H1 (cell line): ENCODE results near the gene LRRK1. TPM values are rescaled to one million over a fixed set of nuclear protein-coding genes. Genes with fewer than 3 reads are reported as not detected.

ENCODE experiments used
- BACH1 ChIP-seq: IDR thresholded peaks from 2 replicates; pipeline ENCODE4 v1.6.1; 2012; ENCODE audit warnings: low read length, improper control_type of control experiment
- polyA plus RNA-seq, 7 experiments: library from polyadenylated mRNA; depleted of rRNA in 3 of 7; stranded (reverse) in 5 of 7; unstranded in 2 of 7; fragments of >200 nt in 5 of 7; fragments of 200-250 nt in 2 of 7; gene quantifications; 1 replicate in 5 of 7; 2 replicates in 1 of 7; 4 replicates in 1 of 7; pipeline versions ENCODE4 v1.2.1 to v1.2.3, GENCODE V29; 2011 to 2013; ENCODE audit warnings: missing spikeins in 2 of 7, mixed read lengths in 2 of 7
- total RNA-seq: library from RNA; stranded (reverse); fragmentation: NEBNext Ultra II Directional; extraction: Animal tissue kit (Norgen Biotek cat#: 25700); gene quantifications from 2 replicates; pipeline ENCODE4 v1.2.1, GENCODE V29; 2021
- TF ChIP-seq, protein P1 (sequence below): fragments of 300-600 bp; sonication (generic); IDR thresholded peaks from 2 replicates; pipeline ENCODE4 v1.7.1; 2012; ENCODE audit warnings: low read length, moderate library complexity, mild to moderate bottlenecking, inconsistent platforms; ENCODE audit not compliant: insufficient replicate concordance

The LRRK1 gene
- total and polyA plus RNA-seq, 2 of the 8 experiments (the other 6 are each of a cell fraction or from before 2014, with no cell fraction given), result 1.2 to 3.6 TPM

DNA sequence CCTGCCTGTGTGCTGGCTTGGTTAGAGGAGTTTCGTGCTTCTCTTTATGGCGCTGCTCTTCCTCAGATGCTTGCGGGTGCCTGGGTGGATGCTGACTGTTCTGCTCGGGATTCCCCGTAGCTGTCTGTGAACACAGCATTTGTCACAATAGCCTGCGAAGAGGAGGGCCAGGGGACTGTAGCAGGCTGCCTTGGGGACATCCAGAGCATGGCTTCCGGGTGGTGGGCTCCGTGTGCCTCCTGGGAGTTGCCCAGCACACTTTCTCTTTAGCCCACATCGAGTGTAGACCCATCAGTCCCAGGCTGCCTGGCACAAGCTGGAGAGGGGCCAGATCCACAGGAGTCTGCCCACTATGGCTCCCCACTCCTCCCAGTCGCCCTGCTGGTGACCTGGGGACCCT lies 22.4 kb downstream of the LRRK1 start (continued):
- TF ChIP-seq, protein P1, sequence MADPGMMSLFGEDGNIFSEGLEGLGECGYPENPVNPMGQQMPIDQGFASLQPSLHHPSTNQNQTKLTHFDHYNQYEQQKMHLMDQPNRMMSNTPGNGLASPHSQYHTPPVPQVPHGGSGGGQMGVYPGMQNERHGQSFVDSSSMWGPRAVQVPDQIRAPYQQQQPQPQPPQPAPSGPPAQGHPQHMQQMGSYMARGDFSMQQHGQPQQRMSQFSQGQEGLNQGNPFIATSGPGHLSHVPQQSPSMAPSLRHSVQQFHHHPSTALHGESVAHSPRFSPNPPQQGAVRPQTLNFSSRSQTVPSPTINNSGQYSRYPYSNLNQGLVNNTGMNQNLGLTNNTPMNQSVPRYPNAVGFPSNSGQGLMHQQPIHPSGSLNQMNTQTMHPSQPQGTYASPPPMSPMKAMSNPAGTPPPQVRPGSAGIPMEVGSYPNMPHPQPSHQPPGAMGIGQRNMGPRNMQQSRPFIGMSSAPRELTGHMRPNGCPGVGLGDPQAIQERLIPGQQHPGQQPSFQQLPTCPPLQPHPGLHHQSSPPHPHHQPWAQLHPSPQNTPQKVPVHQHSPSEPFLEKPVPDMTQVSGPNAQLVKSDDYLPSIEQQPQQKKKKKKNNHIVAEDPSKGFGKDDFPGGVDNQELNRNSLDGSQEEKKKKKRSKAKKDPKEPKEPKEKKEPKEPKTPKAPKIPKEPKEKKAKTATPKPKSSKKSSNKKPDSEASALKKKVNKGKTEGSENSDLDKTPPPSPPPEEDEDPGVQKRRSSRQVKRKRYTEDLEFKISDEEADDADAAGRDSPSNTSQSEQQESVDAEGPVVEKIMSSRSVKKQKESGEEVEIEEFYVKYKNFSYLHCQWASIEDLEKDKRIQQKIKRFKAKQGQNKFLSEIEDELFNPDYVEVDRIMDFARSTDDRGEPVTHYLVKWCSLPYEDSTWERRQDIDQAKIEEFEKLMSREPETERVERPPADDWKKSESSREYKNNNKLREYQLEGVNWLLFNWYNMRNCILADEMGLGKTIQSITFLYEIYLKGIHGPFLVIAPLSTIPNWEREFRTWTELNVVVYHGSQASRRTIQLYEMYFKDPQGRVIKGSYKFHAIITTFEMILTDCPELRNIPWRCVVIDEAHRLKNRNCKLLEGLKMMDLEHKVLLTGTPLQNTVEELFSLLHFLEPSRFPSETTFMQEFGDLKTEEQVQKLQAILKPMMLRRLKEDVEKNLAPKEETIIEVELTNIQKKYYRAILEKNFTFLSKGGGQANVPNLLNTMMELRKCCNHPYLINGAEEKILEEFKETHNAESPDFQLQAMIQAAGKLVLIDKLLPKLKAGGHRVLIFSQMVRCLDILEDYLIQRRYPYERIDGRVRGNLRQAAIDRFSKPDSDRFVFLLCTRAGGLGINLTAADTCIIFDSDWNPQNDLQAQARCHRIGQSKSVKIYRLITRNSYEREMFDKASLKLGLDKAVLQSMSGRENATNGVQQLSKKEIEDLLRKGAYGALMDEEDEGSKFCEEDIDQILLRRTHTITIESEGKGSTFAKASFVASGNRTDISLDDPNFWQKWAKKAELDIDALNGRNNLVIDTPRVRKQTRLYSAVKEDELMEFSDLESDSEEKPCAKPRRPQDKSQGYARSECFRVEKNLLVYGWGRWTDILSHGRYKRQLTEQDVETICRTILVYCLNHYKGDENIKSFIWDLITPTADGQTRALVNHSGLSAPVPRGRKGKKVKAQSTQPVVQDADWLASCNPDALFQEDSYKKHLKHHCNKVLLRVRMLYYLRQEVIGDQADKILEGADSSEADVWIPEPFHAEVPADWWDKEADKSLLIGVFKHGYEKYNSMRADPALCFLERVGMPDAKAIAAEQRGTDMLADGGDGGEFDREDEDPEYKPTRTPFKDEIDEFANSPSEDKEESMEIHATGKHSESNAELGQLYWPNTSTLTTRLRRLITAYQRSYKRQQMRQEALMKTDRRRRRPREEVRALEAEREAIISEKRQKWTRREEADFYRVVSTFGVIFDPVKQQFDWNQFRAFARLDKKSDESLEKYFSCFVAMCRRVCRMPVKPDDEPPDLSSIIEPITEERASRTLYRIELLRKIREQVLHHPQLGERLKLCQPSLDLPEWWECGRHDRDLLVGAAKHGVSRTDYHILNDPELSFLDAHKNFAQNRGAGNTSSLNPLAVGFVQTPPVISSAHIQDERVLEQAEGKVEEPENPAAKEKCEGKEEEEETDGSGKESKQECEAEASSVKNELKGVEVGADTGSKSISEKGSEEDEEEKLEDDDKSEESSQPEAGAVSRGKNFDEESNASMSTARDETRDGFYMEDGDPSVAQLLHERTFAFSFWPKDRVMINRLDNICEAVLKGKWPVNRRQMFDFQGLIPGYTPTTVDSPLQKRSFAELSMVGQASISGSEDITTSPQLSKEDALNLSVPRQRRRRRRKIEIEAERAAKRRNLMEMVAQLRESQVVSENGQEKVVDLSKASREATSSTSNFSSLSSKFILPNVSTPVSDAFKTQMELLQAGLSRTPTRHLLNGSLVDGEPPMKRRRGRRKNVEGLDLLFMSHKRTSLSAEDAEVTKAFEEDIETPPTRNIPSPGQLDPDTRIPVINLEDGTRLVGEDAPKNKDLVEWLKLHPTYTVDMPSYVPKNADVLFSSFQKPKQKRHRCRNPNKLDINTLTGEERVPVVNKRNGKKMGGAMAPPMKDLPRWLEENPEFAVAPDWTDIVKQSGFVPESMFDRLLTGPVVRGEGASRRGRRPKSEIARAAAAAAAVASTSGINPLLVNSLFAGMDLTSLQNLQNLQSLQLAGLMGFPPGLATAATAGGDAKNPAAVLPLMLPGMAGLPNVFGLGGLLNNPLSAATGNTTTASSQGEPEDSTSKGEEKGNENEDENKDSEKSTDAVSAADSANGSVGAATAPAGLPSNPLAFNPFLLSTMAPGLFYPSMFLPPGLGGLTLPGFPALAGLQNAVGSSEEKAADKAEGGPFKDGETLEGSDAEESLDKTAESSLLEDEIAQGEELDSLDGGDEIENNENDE, result no peak
- no peak for TF ChIP-seq BACH1
- TF ChIP-seq, all 59 proteins: peak for 0
